CD4-positive, alpha-beta memory T cell (primary cell): Measurements from ENCODE around the gene UPK2. TPM values are rescaled to one million over a fixed set of nuclear protein-coding genes. Genes with fewer than 3 reads are reported as not detected.
A peak's percentile ranks its signal among the peaks of the same experiment; 100 is the strongest.

Experiments used
- CTCF ChIA-PET: fragments of 350-600 bp; sonication (Branson Sonifier 250); formaldehyde crosslinking; loops from one replicate; lab custom pipeline; 2021; ENCODE audit warnings: inconsistent platforms; ENCODE audit not compliant: partially characterized antibody; lab: Charles Lee
- POLR2A ChIA-PET: fragments of 350-600 bp; sonication (Branson Sonifier 250); formaldehyde crosslinking; loops from one replicate; lab custom pipeline; 2021; ENCODE audit not compliant: partially characterized antibody; lab: Charles Lee
- DNase-seq, 5 donors: peaks; one replicate each; pipeline versions ENCODE4 v3.0.0 to v3.0.0-alpha.2; 2020 to 2022; ENCODE audit warnings: mixed read lengths in 1 of 5
- H3K27ac ChIP-seq: one replicate; pipeline ENCODE4 v1.7.0; 2013; ENCODE audit warnings: low read depth, low read length
- H3K27me3 ChIP-seq: 2 replicates; pipeline ENCODE4 v1.7.0; 2013; ENCODE audit warnings: mild to moderate bottlenecking, low read length, moderate library complexity; ENCODE audit not compliant: insufficient read depth
- H3K36me3 ChIP-seq: 2 replicates; pipeline ENCODE4 v1.7.0; 2013; ENCODE audit warnings: mild to moderate bottlenecking, low read length, moderate library complexity; ENCODE audit not compliant: insufficient read depth
- H3K4me1 ChIP-seq: 2 replicates; pipeline ENCODE4 v1.7.0; 2013; ENCODE audit warnings: mild to moderate bottlenecking, low read length, moderate library complexity; ENCODE audit not compliant: insufficient read depth
- H3K4me3 ChIP-seq, 2 donors: one replicate each; pipeline ENCODE4 v1.7.0; 2013; ENCODE audit warnings: low read length in 2 of 2, mild to moderate bottlenecking in 1 of 2
- H3K9me3 ChIP-seq, 2 donors: one replicate each; pipeline ENCODE4 v1.7.0; 2013; ENCODE audit warnings: low read length in 2 of 2, control low read depth in 1 of 2; ENCODE audit not compliant: control insufficient read depth in 1 of 2
- H3K27ac Mint-ChIP-seq, 7 donors: one replicate each; pipeline ENCODE4 v1.8.0; 2020 to 2021; ENCODE audit warnings: mixed read lengths in 7 of 7, mild to moderate bottlenecking in 6 of 7, inconsistent platforms in 3 of 7, moderate library complexity in 3 of 7
- H3K27me3 Mint-ChIP-seq, 2 donors: one replicate each; pipeline ENCODE4 v1.8.0; 2020 to 2021; ENCODE audit warnings: mixed read lengths in 2 of 2
- H3K36me3 Mint-ChIP-seq, 2 donors: one replicate each; pipeline ENCODE4 v1.8.0; 2020 to 2021; ENCODE audit warnings: mixed read lengths in 2 of 2, inconsistent platforms in 1 of 2, mild to moderate bottlenecking in 1 of 2
- H3K4me1 Mint-ChIP-seq, 4 donors: one replicate each; pipeline ENCODE4 v1.8.0; 2020 to 2021; ENCODE audit warnings: mixed read lengths in 4 of 4, mild to moderate bottlenecking in 1 of 4
- H3K4me3 Mint-ChIP-seq, 8 donors: one replicate each; pipeline ENCODE4 v1.8.0; 2020 to 2021; ENCODE audit warnings: mixed read lengths in 8 of 8, mild to moderate bottlenecking in 7 of 8, moderate library complexity in 6 of 8, inconsistent platforms in 3 of 8
- H3K9me3 Mint-ChIP-seq, 8 donors: one replicate each; pipeline ENCODE4 v1.8.0; 2020 to 2021; ENCODE audit warnings: mixed read lengths in 8 of 8, mild to moderate bottlenecking in 5 of 8, inconsistent platforms in 3 of 8, moderate library complexity in 1 of 8
- intact Hi-C: fragments of 100-400 bp; cut with micrococcal nuclease; formaldehyde crosslinking; loops from one replicate; pipeline ENCODE4 v1.15.1; 2023
- polyA plus RNA-seq, 2 donors: library from polyadenylated mRNA; unstranded; fragments of 300-500 nt; fragmentation: Illumina TruSeq; gene quantifications; one replicate each; pipeline ENCODE4 v1.2.3, GENCODE V29; 2021
- total RNA-seq, 2 experiments: library from RNA; stranded (reverse); gene quantifications; one replicate each; pipeline ENCODE4 v1.2.3, GENCODE V29; 2021

UPK2 gene
- total and polyA plus RNA-seq, 4 experiments from 2014 or later: not detected

GRCh38 chr11:118938491-118939403 lies 17.4 kb upstream of the UPK2 start:
- no peaks in the 10 kb centered on the region for H3K27me3 ChIP-seq
- DNase-seq: no peak
- H3K9me3 ChIP-seq: no peaks in the 10 kb centered on the region
- H3K27ac ChIP-seq: no peak overlapping the region
- Mint-ChIP-seq H3K4me3 (peak overlapping the region in 4 of 8 donors; percentile 7 to 61 (median 30)), H3K4me1 (peaks cover 20 to 44% (median 31%) of the 10 kb centered on the region in 4 donors), H3K27me3 (peaks cover 0 to 1% of the 10 kb centered on the region in 2 donors), H3K36me3 (no peaks in the 10 kb centered on the region), H3K9me3 (no peaks in the 10 kb centered on the region), H3K27ac (peak overlapping the region in 5 of 7 donors; percentile 16 to 85 (median 48))
- H3K4me3 ChIP-seq: no peak overlapping the region
- H3K4me1 ChIP-seq: peaks cover 18% of the 10 kb centered on the region
- H3K36me3 ChIP-seq: no peaks in the 10 kb centered on the region
- intact Hi-C loops: no loop called here
- POLR2A ChIA-PET: interaction anchor here (1.7 to 2.4 kb wide), 2 partner anchors 9 to 147 kb away, joined by 6 to 20 read pairs; partner anchors contain the start of gene DDX6
- CTCF ChIA-PET: interaction anchor here (1.7 to 2.6 kb wide), 2 partner anchors 8 to 18 kb away, joined by 3 to 22 read pairs; no protein-coding TSS in a partner anchor

- intact Hi-C loops: no loop called here
- H3K27ac Mint-ChIP-seq: peak overlapping the region in 3 of 7 donors; percentile 16 to 84 (median 50)
- ChIA-PET CTCF (interaction anchor here (0.7 to 2.6 kb wide), 5 partner anchors 9 to 1761 kb away, joined by 3 to 22 read pairs (median 3); no protein-coding TSS in a partner anchor), POLR2A (interaction anchor here (1.1 to 2.4 kb wide), 4 partner anchors 9 to 150 kb away, joined by 3 to 20 read pairs (median 6); partner anchors contain the start of gene DDX6)
- Histone ChIP-seq H3K4me1 (peaks cover 18% of the 10 kb centered on the region), H3K9me3 (no peaks in the 10 kb centered on the region), H3K27me3 (no peaks in the 10 kb centered on the region), H3K4me3 (no peak overlapping the region), H3K27ac (peak overlapping the region; percentile 6), H3K36me3 (no peaks in the 10 kb centered on the region)
- peaks cover 20 to 44% (median 31%) of the 10 kb centered on the region in 4 donors for H3K4me1 Mint-ChIP-seq
- H3K4me3 Mint-ChIP-seq: peak overlapping the region in 1 of 8 donors; percentile 61
- no peaks in the 10 kb centered on the region for H3K9me3 Mint-ChIP-seq
- H3K36me3 Mint-ChIP-seq: no peaks in the 10 kb centered on the region
- DNase-seq: no peak
- H3K27me3 Mint-ChIP-seq: peaks cover 0 to 1% of the 10 kb centered on the region in 2 donors
Measured at GRCh38 chr11:118939404-118939915, 16.6 kb upstream of the UPK2 start.

- Mint-ChIP-seq H3K36me3 (no peaks in the 10 kb centered on the region), H3K4me3 (peak overlapping the region in 6 of 8 donors; percentile 9 to 62 (median 53)), H3K27ac (peak overlapping the region in 3 of 7 donors; percentile 43 to 53 (median 52)), H3K4me1 (peaks cover 22 to 47% (median 32%) of the 10 kb centered on the region in 4 donors), H3K27me3 (peaks cover 0 to 1% of the 10 kb centered on the region in 2 donors), H3K9me3 (no peaks in the 10 kb centered on the region)
- no peaks in the 10 kb centered on the region for H3K27me3 ChIP-seq
- H3K4me1 ChIP-seq: peaks cover 18% of the 10 kb centered on the region
- intact Hi-C loops: loop anchor here (5.0 kb wide), 1 partner anchor 57 kb away; the partner anchor contains the start of gene CENATAC
- ChIA-PET CTCF (interaction anchor here (0.7 to 2.6 kb wide), 6 partner anchors 10 to 1762 kb away, joined by 3 to 22 read pairs (median 4); no protein-coding TSS in a partner anchor), POLR2A (interaction anchor here (0.5 to 2.4 kb wide), 6 partner anchors 8 to 150 kb away, joined by 3 to 20 read pairs (median 4); partner anchors contain the start of genes CENATAC and DDX6)
- H3K4me3 ChIP-seq: peak overlapping the region in 1 of 2 donors; percentile 6
- H3K9me3 ChIP-seq: no peaks in the 10 kb centered on the region
- H3K36me3 ChIP-seq: no peaks in the 10 kb centered on the region
- H3K27ac ChIP-seq: peak overlapping the region; percentile 6
- DNase-seq: peak in 4 of 5 donors; percentile 37 to 71 (median 44)
Measured at GRCh38 chr11:118939953-118940598, 16.0 kb upstream of the UPK2 start.

- H3K36me3 Mint-ChIP-seq: no peaks in the 10 kb centered on the region
- peaks cover 6 to 15% (median 7%) of the 10 kb centered on the region in 4 donors for H3K4me1 Mint-ChIP-seq
- H3K27ac Mint-ChIP-seq: peak overlapping the region in 1 of 7 donors; percentile 78
- ChIA-PET POLR2A (no interaction called here), CTCF (interaction anchor here (1.7 kb wide), 1 partner anchor 17 kb away, joined by 4 read pairs; no protein-coding TSS in a partner anchor)
- H3K36me3 ChIP-seq: no peaks in the 10 kb centered on the region
- peaks cover 0 to 2% of the 10 kb centered on the region in 2 donors for H3K27me3 Mint-ChIP-seq
- H3K27me3 ChIP-seq: no peaks in the 10 kb centered on the region
- intact Hi-C loops: no loop called here
- no peaks in the 10 kb centered on the region for H3K9me3 ChIP-seq
- H3K4me1 ChIP-seq: no peaks in the 10 kb centered on the region
- H3K27ac ChIP-seq: no peak overlapping the region
- no peak overlapping the region for H3K4me3 Mint-ChIP-seq
- no peaks in the 10 kb centered on the region for H3K9me3 Mint-ChIP-seq
- DNase-seq: no peak
- H3K4me3 ChIP-seq: no peak overlapping the region
Measured at GRCh38 chr11:118947091-118947490, 9.0 kb upstream of the UPK2 start.

- Histone ChIP-seq H3K9me3 (no peaks in the 10 kb centered on the region), H3K4me3 (no peak overlapping the region), H3K27me3 (no peaks in the 10 kb centered on the region), H3K4me1 (no peaks in the 10 kb centered on the region), H3K36me3 (no peaks in the 10 kb centered on the region), H3K27ac (no peak overlapping the region)
- no peak overlapping the region for H3K27ac Mint-ChIP-seq
- DNase-seq: no peak
- H3K9me3 Mint-ChIP-seq: no peaks in the 10 kb centered on the region
- ChIA-PET POLR2A (no interaction called here), CTCF (interaction anchor here (0.8 to 1.7 kb wide), 2 partner anchors 18 to 257 kb away, joined by 3 to 4 read pairs; no protein-coding TSS in a partner anchor)
- peaks cover 6 to 14% (median 7%) of the 10 kb centered on the region in 4 donors for H3K4me1 Mint-ChIP-seq
- H3K36me3 Mint-ChIP-seq: no peaks in the 10 kb centered on the region
- no peak overlapping the region for H3K4me3 Mint-ChIP-seq
- intact Hi-C loops: no loop called here
- H3K27me3 Mint-ChIP-seq: peaks cover 0 to 2% of the 10 kb centered on the region in 2 donors
Measured at GRCh38 chr11:118948000-118948399, 8.1 kb upstream of the UPK2 start.

- Mint-ChIP-seq H3K4me1 (peaks cover 4 to 5% (median 4%) of the 10 kb centered on the region in 4 donors), H3K4me3 (no peak overlapping the region), H3K9me3 (peaks cover 0 to 1% (median 0%) of the 10 kb centered on the region in 8 donors), H3K27ac (no peak overlapping the region), H3K36me3 (no peaks in the 10 kb centered on the region), H3K27me3 (peaks cover 2 to 4% of the 10 kb centered on the region in 2 donors)
- POLR2A ChIA-PET: interaction anchor here (1.0 kb wide), 1 partner anchor 45 kb away, joined by 3 read pairs; no protein-coding TSS in a partner anchor
- no peak overlapping the region for H3K4me3 ChIP-seq
- H3K36me3 ChIP-seq: no peaks in the 10 kb centered on the region
- CTCF ChIA-PET: interaction anchor here (1.1 to 5.7 kb wide), 7 partner anchors 9 to 295 kb away, joined by 3 to 37 read pairs (median 4); no protein-coding TSS in a partner anchor
- DNase-seq: no peak
- no peaks in the 10 kb centered on the region for H3K9me3 ChIP-seq
- H3K27ac ChIP-seq: no peak overlapping the region
- no peaks in the 10 kb centered on the region for H3K27me3 ChIP-seq
- intact Hi-C loops: no loop called here
- H3K4me1 ChIP-seq: peaks cover 5% of the 10 kb centered on the region
Measured at GRCh38 chr11:118953265-118953664, 2.8 kb upstream of the UPK2 start.
